Nephron (organoid): ENCODE measurements around the gene VAC14.

Source experiments
- H3K27ac Mint-ChIP-seq, 3 experiments: 2 replicates each; pipeline ENCODE4 v1.8.0; 2020; ENCODE audit warnings: mixed read lengths in 3 of 3, mild to moderate bottlenecking in 2 of 3, moderate library complexity in 1 of 3
- H3K27me3 Mint-ChIP-seq: 2 replicates; pipeline ENCODE4 v1.8.0; 2021; ENCODE audit warnings: low read depth, mild to moderate bottlenecking, moderate library complexity, mixed read lengths
- H3K36me3 Mint-ChIP-seq: 2 replicates; pipeline ENCODE4 v1.8.0; 2020; ENCODE audit warnings: low read depth, mixed read lengths
- H3K4me1 Mint-ChIP-seq: 2 replicates; pipeline ENCODE4 v1.8.0; 2020; ENCODE audit warnings: mixed read lengths
- H3K4me3 Mint-ChIP-seq, 3 experiments: 2 replicates each; pipeline ENCODE4 v1.8.0; 2020; ENCODE audit warnings: mild to moderate bottlenecking in 3 of 3, mixed read lengths in 3 of 3, moderate library complexity in 2 of 3
- H3K9me3 Mint-ChIP-seq: 2 replicates; pipeline ENCODE4 v1.8.0; 2020; ENCODE audit warnings: mixed read lengths
- CTCF ChIP-seq, 3 experiments: fragments of 200-600 bp; sonication (generic); IDR thresholded peaks; one replicate each; pipeline ENCODE4 v1.5.0; 2021; ENCODE audit warnings: antibody characterized with exemption in 3 of 3; ENCODE audit not compliant: unreplicated experiment in 3 of 3

VAC14 gene

GRCh38 chr16:70704586-70704985, 96.4 kb downstream of the VAC14 start:
- no peak for TF ChIP-seq CTCF (IDR thresholded peaks at IDR 0.05; ENCODE audit: unreplicated experiment in 3 of 3)
- Mint-ChIP-seq H3K4me3 (no peak overlapping the region), H3K9me3 (no peaks in the 10 kb centered on the region), H3K4me1 (peaks cover 89% of the 10 kb centered on the region), H3K27me3 (peaks cover 4% of the 10 kb centered on the region), H3K36me3 (no peaks in the 10 kb centered on the region), H3K27ac (peak overlapping the region in 2 of 3 experiments; percentile 81 to 89)

GRCh38 chr16:70703835-70704381, 97.0 kb downstream of the VAC14 start:
- peaks cover 4% of the 10 kb centered on the region for H3K36me3 Mint-ChIP-seq
- H3K4me3 Mint-ChIP-seq, result no peak overlapping the region
- peaks cover 7% of the 10 kb centered on the region for H3K27me3 Mint-ChIP-seq
- H3K9me3 Mint-ChIP-seq, result no peaks in the 10 kb centered on the region
- peaks cover 90% of the 10 kb centered on the region for H3K4me1 Mint-ChIP-seq
- H3K27ac Mint-ChIP-seq, result peak overlapping the region; percentile 89 to 94 (median 94)
- no peak for TF ChIP-seq CTCF (IDR thresholded peaks at IDR 0.05; ENCODE audit: unreplicated experiment in 3 of 3)

DNA sequence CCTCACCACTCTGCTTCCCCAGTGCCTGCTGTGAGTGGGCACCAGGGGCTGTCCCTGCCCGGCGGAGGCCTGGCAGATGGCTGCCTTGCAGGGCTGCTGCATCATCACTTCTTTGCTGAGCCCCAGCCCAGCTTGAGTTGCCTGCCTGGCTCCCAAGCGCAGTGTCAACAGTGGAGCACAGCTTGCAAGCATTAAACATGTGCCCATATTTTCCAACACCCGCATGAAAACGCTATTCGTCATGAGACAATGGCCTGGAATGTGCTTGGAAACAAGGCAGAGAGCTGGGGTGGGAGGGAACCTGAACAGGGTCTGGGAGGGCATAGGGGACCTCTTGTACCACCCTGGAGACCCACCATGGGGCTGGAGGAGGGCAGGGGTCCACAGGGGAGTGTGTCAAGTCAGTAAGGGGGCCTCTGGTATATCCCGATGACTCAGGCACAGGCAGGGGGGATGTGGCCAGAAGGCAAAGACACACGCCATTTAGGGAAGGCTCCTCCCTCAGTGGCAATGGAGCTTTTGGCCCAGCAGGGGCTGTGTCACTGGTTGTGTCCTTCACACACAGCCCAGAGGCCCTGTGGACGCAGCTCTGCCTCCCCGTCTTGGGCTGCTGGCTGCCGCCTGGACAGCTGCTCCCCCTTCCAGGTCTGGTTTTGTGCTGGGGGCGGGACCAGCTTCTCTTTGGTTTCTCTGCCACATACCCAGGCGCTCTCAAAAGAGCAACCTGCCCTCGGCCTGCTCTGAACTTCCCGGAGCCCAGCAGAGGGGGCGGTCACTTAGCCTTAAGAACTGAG, 97.7 kb downstream of the VAC14 start:
- TF ChIP-seq CTCF (IDR thresholded peaks at IDR 0.05; ENCODE audit: unreplicated experiment in 3 of 3), result peak in 2 of 3 experiments; percentile 34
- Mint-ChIP-seq H3K27me3 (peaks cover 7% of the 10 kb centered on the region), H3K36me3 (peaks cover 4% of the 10 kb centered on the region), H3K4me1 (peaks cover 85% of the 10 kb centered on the region), H3K27ac (peak overlapping the region; percentile 89 to 94 (median 94)), H3K4me3 (peak overlapping the region in 1 of 3 experiments; percentile 35), H3K9me3 (no peaks in the 10 kb centered on the region)

- Mint-ChIP-seq H3K9me3 (no peaks in the 10 kb centered on the region), H3K4me1 (peaks cover 85% of the 10 kb centered on the region), H3K27ac (peak overlapping the region; percentile 89 to 94 (median 94)), H3K4me3 (no peak overlapping the region), H3K27me3 (peaks cover 7% of the 10 kb centered on the region), H3K36me3 (peaks cover 4% of the 10 kb centered on the region)
- TF ChIP-seq CTCF (IDR thresholded peaks at IDR 0.05; ENCODE audit: unreplicated experiment in 3 of 3), result no peak
These were observed 98.3 kb downstream of the VAC14 start for GRCh38 chr16:70702624-70703023.

- Mint-ChIP-seq H3K4me1 (peaks cover 80% of the 10 kb centered on the region), H3K36me3 (peaks cover 4% of the 10 kb centered on the region), H3K27me3 (peaks cover 7% of the 10 kb centered on the region), H3K4me3 (no peak overlapping the region), H3K27ac (peak overlapping the region; percentile 89 to 94 (median 94)), H3K9me3 (no peaks in the 10 kb centered on the region)
- no peak for TF ChIP-seq CTCF (IDR thresholded peaks at IDR 0.05; ENCODE audit: unreplicated experiment in 3 of 3)
These were observed 99.0 kb downstream of the VAC14 start for GRCh38 chr16:70701998-70702397.
